T-cell (primary cell): ENCODE data around the gene HOPX. TPM values are rescaled to one million over a fixed set of nuclear protein-coding genes. Genes with fewer than 3 reads are reported as not detected.

Experiments
- ATAC-seq, 4 experiments: fragments of 200-7000 bp in 3 of 4; fragments of 150-1000 bp in 1 of 4; cut with Tn5 transposase; replicated peaks in 1 of 4; 1 replicate in 3 of 4; 2 replicates in 1 of 4; pipeline ENCODE4 v1.10.0; 2021; ENCODE audit warnings: moderate library complexity in 3 of 4, mild to moderate bottlenecking in 2 of 4, moderate number of reproducible peaks in 1 of 4
- CTCF ChIA-PET, 2 donors: fragments of 300-600 bp; sonication (Branson Sonifier 250); formaldehyde crosslinking; loops; one replicate each; lab custom pipeline; 2022; ENCODE audit warnings: antibody characterized with exemption in 2 of 2; lab: Charles Lee
- POLR2A ChIA-PET, 2 donors: fragments of 300-600 bp; sonication (Branson Sonifier 250); formaldehyde crosslinking; loops; one replicate each; lab custom pipeline; 2022; ENCODE audit warnings: antibody characterized with exemption in 2 of 2; lab: Charles Lee
- DNase-seq, 35 experiments: peaks; one replicate each; pipeline versions ENCODE4 v3.0.0 to v3.0.0-alpha.2; 2013 to 2023
- H3K27ac ChIP-seq: one replicate; pipeline ENCODE4 v1.5.1; 2013; ENCODE audit warnings: low read length
- H3K27me3 ChIP-seq, 2 experiments: replicated peaks in 1 of 2; 1 replicate in 1 of 2; 2 replicates in 1 of 2; pipeline versions ENCODE4 v1.6.1 to v1.7.0; 2013; ENCODE audit warnings: low read length in 1 of 2, mixed read lengths in 1 of 2; ENCODE audit not compliant: control insufficient read depth in 2 of 2, insufficient read depth in 2 of 2; ENCODE audit errors: extremely low read depth in 1 of 2
- H3K36me3 ChIP-seq, 2 donors: 1 replicate in 1 of 2; 2 replicates in 1 of 2; pipeline versions ENCODE4 v1.6.1 to v1.7.0; 2013; ENCODE audit warnings: low read length in 1 of 2; ENCODE audit not compliant: control insufficient read depth in 2 of 2, insufficient read depth in 1 of 2; ENCODE audit errors: extremely low read depth in 1 of 2
- H3K4me1 ChIP-seq, 2 experiments: 1 replicate in 1 of 2; 2 replicates in 1 of 2; pipeline versions ENCODE4 v1.6.1 to v1.7.0; 2013; ENCODE audit warnings: low read length in 2 of 2, mixed read lengths in 1 of 2; ENCODE audit not compliant: insufficient read depth in 2 of 2, control insufficient read depth in 1 of 2; ENCODE audit errors: extremely low read depth in 1 of 2
- H3K4me3 ChIP-seq, 2 donors: 1 replicate in 1 of 2; 2 replicates in 1 of 2; pipeline versions ENCODE4 v1.5.1 to v1.7.0; 2013; ENCODE audit warnings: mild to moderate bottlenecking in 2 of 2, low read length in 1 of 2, moderate library complexity in 1 of 2; ENCODE audit not compliant: control insufficient read depth in 1 of 2; ENCODE audit errors: extremely low read depth in 1 of 2
- H3K9me3 ChIP-seq: 2 replicates; pipeline ENCODE4 v1.7.0; 2013
- H3K27ac Mint-ChIP-seq, 2 donors: one replicate each; pipeline ENCODE4 v1.8.0; 2020 to 2021; ENCODE audit warnings: mild to moderate bottlenecking in 2 of 2, mixed read lengths in 2 of 2
- H3K27me3 Mint-ChIP-seq, 2 donors: one replicate each; pipeline ENCODE4 v1.8.0; 2021 to 2022; ENCODE audit warnings: mixed read lengths in 2 of 2
- H3K36me3 Mint-ChIP-seq: one replicate; pipeline ENCODE4 v1.8.0; 2021; ENCODE audit warnings: mixed read lengths
- H3K4me1 Mint-ChIP-seq, 3 donors: one replicate each; pipeline ENCODE4 v1.8.0; 2020 to 2022; ENCODE audit warnings: mixed read lengths in 3 of 3, mild to moderate bottlenecking in 1 of 3
- H3K4me3 Mint-ChIP-seq, 3 donors: one replicate each; pipeline ENCODE4 v1.8.0; 2020 to 2022; ENCODE audit warnings: mild to moderate bottlenecking in 3 of 3, mixed read lengths in 3 of 3, moderate library complexity in 3 of 3
- H3K9me3 Mint-ChIP-seq, 3 donors: one replicate each; pipeline ENCODE4 v1.8.0; 2020 to 2022; ENCODE audit warnings: mixed read lengths in 3 of 3
- WGBS: methylation state at CpG from one replicate; pipeline ENCODE4 v1.1.5; 2013; ENCODE audit warnings: missing lambda C conversion rate; ENCODE audit not compliant: insufficient coverage; 5-methylcytosine and 5-hydroxymethylcytosine counted together
- total RNA-seq, 35 experiments: library from RNA in 6 of 35; stranded (reverse) in 6 of 35; fragments of 120-200 nt in 1 of 35; gene quantifications; one replicate each; pipeline versions ENCODE4 v1.2.1 to v1.2.4 and lab custom pipeline; 2013 to 2026

Gene HOPX
- total RNA-seq, 5 donors from 2014 or later (not counting 1 experiment from before 2014, with no cell fraction given) = 6.3 to 34.9 (median 23.4) TPM

- H3K27me3 ChIP-seq = peaks cover 0 to 7% of the 10 kb centered on the region in 2 experiments
- ATAC-seq = no peak
- Mint-ChIP-seq H3K9me3 (no peaks in the 10 kb centered on the region), H3K4me1 (peaks cover 0 to 6% (median 3%) of the 10 kb centered on the region in 3 donors), H3K36me3 (no peaks in the 10 kb centered on the region), H3K27me3 (peaks cover 18 to 48% of the 10 kb centered on the region in 2 donors), H3K4me3 (no peak overlapping the region), H3K27ac (no peak overlapping the region)
- H3K27ac ChIP-seq = no peak overlapping the region
- no peaks in the 10 kb centered on the region for H3K4me1 ChIP-seq
- no CpG with 5 or more reads among the region's 3 CpGs for WGBS
- no peaks in the 10 kb centered on the region for H3K36me3 ChIP-seq
- POLR2A ChIA-PET = no interaction called here
- DNase-seq = no peak
- H3K9me3 ChIP-seq = no peaks in the 10 kb centered on the region
- no peak overlapping the region for H3K4me3 ChIP-seq
- CTCF ChIA-PET = no interaction called here
These were observed 18.2 kb downstream of the HOPX start for GRCh38 chr4:56662782-56663468.

GRCh38 chr4:56659946-56660345 is 21.1 kb downstream of the HOPX start:
- ATAC-seq = no peak
- no CpG with 5 or more reads among the region's 1 CpG for WGBS
- H3K4me3 ChIP-seq = no peak overlapping the region
- no peak for DNase-seq
- no peaks in the 10 kb centered on the region for H3K36me3 ChIP-seq
- peaks cover 2 to 20% of the 10 kb centered on the region in 2 experiments for H3K4me1 ChIP-seq
- H3K36me3 Mint-ChIP-seq = no peaks in the 10 kb centered on the region
- no peak overlapping the region for H3K27ac Mint-ChIP-seq
- POLR2A ChIA-PET = interaction anchor here in 1 of 2 donors (0.6 to 0.7 kb wide), 2 partner anchors 25 to 47 kb away, joined by 3 read pairs; no protein-coding TSS in a partner anchor
- no peaks in the 10 kb centered on the region for H3K9me3 Mint-ChIP-seq
- no peaks in the 10 kb centered on the region for H3K9me3 ChIP-seq
- no peak overlapping the region for H3K27ac ChIP-seq
- no peak overlapping the region for H3K4me3 Mint-ChIP-seq
- H3K4me1 Mint-ChIP-seq = peaks cover 17 to 23% (median 19%) of the 10 kb centered on the region in 3 donors
- peaks cover 0 to 21% of the 10 kb centered on the region in 2 experiments for H3K27me3 ChIP-seq
- H3K27me3 Mint-ChIP-seq = peaks cover 23 to 52% of the 10 kb centered on the region in 2 donors
- CTCF ChIA-PET = interaction anchor here in 1 of 2 donors (0.6 kb wide), 1 partner anchor 10 kb away, joined by 3 read pairs; no protein-coding TSS in a partner anchor

DNA sequence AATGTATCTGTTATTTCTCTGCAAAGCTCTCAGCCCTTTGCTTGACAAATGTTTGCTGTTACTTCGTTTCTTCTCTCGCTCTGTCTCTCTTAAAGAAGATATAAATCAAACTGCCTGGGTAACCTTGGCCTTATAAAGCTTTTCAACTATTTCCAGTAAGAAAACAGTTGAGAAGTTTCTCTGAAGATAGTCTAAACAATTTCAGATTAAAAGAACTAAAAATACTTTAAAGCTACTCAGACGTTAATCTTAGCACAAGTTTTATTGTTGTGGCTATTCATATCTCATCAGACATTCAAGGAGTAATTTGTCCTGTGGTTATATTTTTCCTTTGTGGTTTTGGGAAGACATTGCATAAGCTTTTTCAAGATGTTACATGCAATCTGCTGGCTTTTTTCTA is 22.6 kb downstream of the HOPX start:
- CTCF ChIA-PET = interaction anchor here (0.5 to 0.8 kb wide), 3 partner anchors 71 to 134 kb away, joined by 3 to 4 read pairs (median 3); no protein-coding TSS in a partner anchor
- Mint-ChIP-seq H3K9me3 (no peaks in the 10 kb centered on the region), H3K4me3 (peak overlapping the region in 1 of 3 donors; percentile 12), H3K27me3 (peaks cover 20 to 45% of the 10 kb centered on the region in 2 donors), H3K27ac (no peak overlapping the region), H3K4me1 (peaks cover 31 to 37% (median 33%) of the 10 kb centered on the region in 3 donors), H3K36me3 (no peaks in the 10 kb centered on the region)
- no peak overlapping the region for H3K27ac ChIP-seq
- WGBS = no CpG with 5 or more reads among the region's 3 CpGs
- H3K27me3 ChIP-seq = peaks cover 0 to 21% of the 10 kb centered on the region in 2 experiments
- POLR2A ChIA-PET = no interaction called here
- ATAC-seq (no peak), DNase-seq (no peak)
- no peak overlapping the region for H3K4me3 ChIP-seq
- peaks cover 11 to 35% of the 10 kb centered on the region in 2 experiments for H3K4me1 ChIP-seq
- H3K36me3 ChIP-seq = no peaks in the 10 kb centered on the region
- H3K9me3 ChIP-seq = no peaks in the 10 kb centered on the region

GRCh38 chr4:56657818-56658217 is 23.3 kb downstream of the HOPX start:
- CTCF ChIA-PET = interaction anchor here in 1 of 2 donors (0.6 to 1.0 kb wide), 2 partner anchors 24 to 70 kb away, joined by 3 to 4 read pairs; partner anchors contain the start of gene HOPX
- peak overlapping the region in 2 of 3 donors; percentile 88 to 90 for H3K4me3 Mint-ChIP-seq

DNA sequence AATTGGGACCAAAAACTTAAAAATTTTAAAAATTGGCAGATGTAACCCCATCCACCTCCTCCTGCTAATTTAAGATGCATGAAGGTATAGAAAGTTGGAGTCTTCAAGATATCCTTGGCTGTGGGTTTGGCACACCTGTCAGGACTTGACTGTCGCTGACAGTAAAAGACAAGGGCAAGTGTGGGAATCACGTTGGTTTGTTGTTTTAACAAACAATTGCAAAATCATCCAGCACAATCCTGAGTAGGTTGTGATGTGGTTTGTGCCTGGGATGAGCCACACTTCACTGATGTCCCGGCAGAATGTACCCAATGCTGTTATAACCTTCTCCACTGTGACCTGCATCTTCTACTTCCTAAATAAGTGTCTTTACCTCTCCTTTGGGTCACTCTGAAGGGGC is 24.0 kb downstream of the HOPX start:
- ChIA-PET CTCF (interaction anchor here in 1 of 2 donors (1.0 kb wide), 1 partner anchor 24 kb away, joined by 3 read pairs; the partner anchor contains the start of gene HOPX), POLR2A (no interaction called here)
- 86% methylated on average over 1 of the region's 3 CpGs for WGBS
- no peak for DNase-seq
- no peak for ATAC-seq
- H3K27ac ChIP-seq = peak overlapping the region; percentile 58
- H3K9me3 Mint-ChIP-seq = no peaks in the 10 kb centered on the region
- H3K27me3 ChIP-seq = peaks cover 0 to 18% of the 10 kb centered on the region in 2 experiments
- peaks cover 40 to 48% (median 42%) of the 10 kb centered on the region in 3 donors for H3K4me1 Mint-ChIP-seq
- no peaks in the 10 kb centered on the region for H3K36me3 Mint-ChIP-seq
- no peaks in the 10 kb centered on the region for H3K9me3 ChIP-seq
- H3K27ac Mint-ChIP-seq = peak overlapping the region; percentile 7 to 84
- H3K4me1 ChIP-seq = peaks cover 13 to 47% of the 10 kb centered on the region in 2 experiments
- peaks cover 17 to 43% of the 10 kb centered on the region in 2 donors for H3K27me3 Mint-ChIP-seq
- H3K4me3 ChIP-seq = no peak overlapping the region
- no peaks in the 10 kb centered on the region for H3K36me3 ChIP-seq
- H3K4me3 Mint-ChIP-seq = peak overlapping the region; percentile 83 to 90 (median 88)

More at GRCh38 chr4:56657818-56658217, 23.3 kb downstream of the HOPX start:
- Mint-ChIP-seq H3K27me3 (peaks cover 17 to 43% of the 10 kb centered on the region in 2 donors), H3K36me3 (no peaks in the 10 kb centered on the region), H3K4me1 (peaks cover 36 to 42% (median 40%) of the 10 kb centered on the region in 3 donors), H3K9me3 (no peaks in the 10 kb centered on the region), H3K27ac (peak overlapping the region; percentile 7 to 84)
- DNase-seq = no peak
- POLR2A ChIA-PET = no interaction called here
- 100% methylated on average over 2 of the region's 4 CpGs for WGBS
- peaks cover 0 to 18% of the 10 kb centered on the region in 2 experiments for H3K27me3 ChIP-seq
- H3K36me3 ChIP-seq = no peaks in the 10 kb centered on the region
- no peaks in the 10 kb centered on the region for H3K9me3 ChIP-seq
- no peak overlapping the region for H3K27ac ChIP-seq
- H3K4me1 ChIP-seq = peaks cover 13 to 41% of the 10 kb centered on the region in 2 experiments
- H3K4me3 ChIP-seq = no peak overlapping the region
- no peak for ATAC-seq

- Histone ChIP-seq H3K27ac (peak overlapping the region; percentile 58), H3K4me1 (peaks cover 13 to 48% of the 10 kb centered on the region in 2 experiments), H3K4me3 (peak overlapping the region; percentile 64 to 79), H3K27me3 (peaks cover 0 to 18% of the 10 kb centered on the region in 2 experiments), H3K36me3 (no peaks in the 10 kb centered on the region), H3K9me3 (no peaks in the 10 kb centered on the region)
- H3K27ac Mint-ChIP-seq = peak overlapping the region; percentile 72 to 85
- DNase-seq (peak in 28 of 35 experiments; percentile 10 to 66 (median 28)), ATAC-seq (peak; percentile 39 to 73 (median 59))
- peaks cover 40 to 55% (median 48%) of the 10 kb centered on the region in 3 donors for H3K4me1 Mint-ChIP-seq
- POLR2A ChIA-PET = no interaction called here
- WGBS = 0% methylated on average over 10 of the region's 19 CpGs
- no peaks in the 10 kb centered on the region for H3K36me3 Mint-ChIP-seq
- H3K4me3 Mint-ChIP-seq = peak overlapping the region; percentile 83 to 90 (median 88)
- CTCF ChIA-PET = no interaction called here
- peaks cover 14 to 37% of the 10 kb centered on the region in 2 donors for H3K27me3 Mint-ChIP-seq
- no peaks in the 10 kb centered on the region for H3K9me3 Mint-ChIP-seq
These were observed 24.8 kb downstream of the HOPX start for GRCh38 chr4:56656346-56656643.
